PC-3 (cell line): ENCODE results near the gene GSTK1.

Experiments used
- EZH2 ChIP-seq: fragments of 300-600 bp; sonication (generic); IDR thresholded peaks from one replicate; pipeline ENCODE4 v1.6.1; 2017; ENCODE audit warnings: antibody characterized with exemption, mild to moderate bottlenecking, low read length; ENCODE audit not compliant: unreplicated experiment
- EZH2phosphoT487 ChIP-seq: fragments of 300-600 bp; sonication (generic); IDR thresholded peaks from 2 replicates; pipeline ENCODE4 v1.6.1; 2018; ENCODE audit warnings: mild to moderate bottlenecking, antibody characterized with exemption, low read length, borderline replicate concordance
- TF ChIP-seq, protein P1 (sequence below): fragments of 300-600 bp; sonication (generic); conservative IDR thresholded peaks from 2 replicates; pipeline ENCODE4 v1.5.1; 2017; ENCODE audit warnings: antibody characterized with exemption, low read depth, mild to moderate bottlenecking, low read length

GRCh38 chr7:143221286-143221685 lies 42.0 kb upstream of the GSTK1 start:
- TF ChIP-seq, protein P1, sequence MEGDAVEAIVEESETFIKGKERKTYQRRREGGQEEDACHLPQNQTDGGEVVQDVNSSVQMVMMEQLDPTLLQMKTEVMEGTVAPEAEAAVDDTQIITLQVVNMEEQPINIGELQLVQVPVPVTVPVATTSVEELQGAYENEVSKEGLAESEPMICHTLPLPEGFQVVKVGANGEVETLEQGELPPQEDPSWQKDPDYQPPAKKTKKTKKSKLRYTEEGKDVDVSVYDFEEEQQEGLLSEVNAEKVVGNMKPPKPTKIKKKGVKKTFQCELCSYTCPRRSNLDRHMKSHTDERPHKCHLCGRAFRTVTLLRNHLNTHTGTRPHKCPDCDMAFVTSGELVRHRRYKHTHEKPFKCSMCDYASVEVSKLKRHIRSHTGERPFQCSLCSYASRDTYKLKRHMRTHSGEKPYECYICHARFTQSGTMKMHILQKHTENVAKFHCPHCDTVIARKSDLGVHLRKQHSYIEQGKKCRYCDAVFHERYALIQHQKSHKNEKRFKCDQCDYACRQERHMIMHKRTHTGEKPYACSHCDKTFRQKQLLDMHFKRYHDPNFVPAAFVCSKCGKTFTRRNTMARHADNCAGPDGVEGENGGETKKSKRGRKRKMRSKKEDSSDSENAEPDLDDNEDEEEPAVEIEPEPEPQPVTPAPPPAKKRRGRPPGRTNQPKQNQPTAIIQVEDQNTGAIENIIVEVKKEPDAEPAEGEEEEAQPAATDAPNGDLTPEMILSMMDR, result no peak
- no peak for TF ChIP-seq EZH2
- TF ChIP-seq EZH2phosphoT487, result no peak
